ENCODE results near the gene ZNF385D.

ZNF385D gene

GRCh38 chr3:21747966-21748555 lies 2.9 kb downstream of the ZNF385D start:
- no peak for DNase-seq

DNA sequence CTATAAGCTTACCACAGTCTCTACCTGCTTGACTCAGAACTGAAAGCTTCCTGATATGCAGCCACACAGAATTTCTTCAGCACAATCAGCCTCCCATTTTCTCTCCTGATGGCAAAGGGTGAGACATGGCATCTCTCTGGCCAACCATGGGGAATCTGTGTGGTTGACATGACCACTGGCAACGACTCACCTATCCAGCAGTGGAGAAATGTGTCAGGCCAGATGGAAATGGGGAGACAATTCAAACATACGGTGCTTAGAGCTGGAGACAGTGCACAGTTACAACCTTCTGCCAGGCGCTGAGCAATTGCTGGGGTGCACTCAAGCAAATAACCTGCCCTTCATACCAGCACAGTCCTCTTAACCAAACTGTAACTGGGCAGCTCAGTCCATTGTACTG lies 3.6 kb downstream of the ZNF385D start:
- no peak for DNase-seq

DNA sequence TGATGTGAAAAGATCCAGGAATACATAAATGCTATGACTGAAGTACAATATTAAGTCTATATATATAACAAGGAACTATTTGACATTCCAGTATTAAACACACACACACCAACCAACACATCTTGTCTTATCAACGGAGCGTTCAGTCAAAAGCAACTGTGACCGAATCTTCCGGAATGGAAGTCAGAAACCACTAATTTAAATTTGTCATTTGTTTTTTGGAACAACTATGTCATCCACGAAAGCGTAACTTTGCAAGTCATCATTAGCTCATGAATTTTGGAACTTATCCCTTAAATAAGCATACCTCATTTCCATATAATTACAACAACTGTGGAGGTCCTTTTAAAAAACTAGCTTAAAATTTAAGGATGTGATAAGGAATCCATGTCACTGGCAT lies 5.0 kb downstream of the ZNF385D start:
- no peak for DNase-seq

DNA sequence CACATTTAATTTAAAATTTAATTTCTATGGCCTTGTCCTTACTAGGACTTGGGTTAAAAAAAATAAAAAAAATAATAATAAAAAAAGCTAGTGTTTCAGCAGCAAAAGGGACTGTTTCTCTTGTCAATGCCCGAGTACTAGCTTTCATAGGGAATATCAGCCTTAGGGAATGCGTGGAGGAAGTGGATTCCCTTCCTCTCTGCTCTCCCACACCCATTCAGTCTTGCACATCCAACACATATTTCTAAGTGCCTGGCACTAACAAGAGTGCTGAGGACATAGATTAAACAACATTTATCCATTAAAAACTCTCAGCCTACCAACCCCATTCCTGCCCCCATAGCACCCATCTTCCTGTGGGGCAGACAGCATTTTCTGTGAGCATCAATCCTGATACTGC lies 6.2 kb downstream of the ZNF385D start:
- DNase-seq, result no peak

DNA sequence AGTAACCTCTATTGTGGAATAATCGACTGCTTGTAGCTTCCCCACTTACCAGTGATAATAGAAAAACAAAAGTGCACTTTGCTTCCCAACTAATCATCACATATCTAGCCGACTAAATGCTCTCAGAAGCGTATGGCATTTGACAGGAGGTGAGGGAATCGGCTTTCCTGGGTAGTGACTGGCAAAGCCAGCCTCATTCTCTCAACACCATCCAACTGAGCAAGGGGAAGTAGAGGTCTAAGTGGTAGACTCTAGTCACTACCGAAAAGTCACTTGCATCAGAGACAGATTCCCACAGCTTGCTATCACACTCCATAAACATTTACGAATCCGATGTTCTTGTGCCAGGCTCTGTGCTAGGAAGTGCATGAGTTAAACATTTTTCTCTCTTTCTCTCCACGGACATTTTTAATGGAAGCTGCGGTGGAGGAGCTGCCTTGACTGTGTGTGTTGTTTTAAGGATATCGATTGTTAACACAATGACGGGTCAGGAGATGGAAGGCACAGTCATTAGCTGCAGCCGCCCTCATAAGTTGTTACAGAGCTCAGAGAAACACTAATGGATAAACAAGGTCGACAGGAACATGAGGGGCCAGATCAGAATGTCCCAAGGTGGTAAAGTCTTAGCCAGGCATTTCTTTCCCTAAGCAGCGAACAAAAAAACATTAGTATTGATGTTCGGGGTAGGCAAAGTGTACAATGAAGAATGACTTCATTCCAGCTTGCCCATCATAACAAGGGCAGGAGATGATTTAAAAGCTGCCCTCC lies 11.9 kb downstream of the ZNF385D start:
- no peak for DNase-seq

DNA sequence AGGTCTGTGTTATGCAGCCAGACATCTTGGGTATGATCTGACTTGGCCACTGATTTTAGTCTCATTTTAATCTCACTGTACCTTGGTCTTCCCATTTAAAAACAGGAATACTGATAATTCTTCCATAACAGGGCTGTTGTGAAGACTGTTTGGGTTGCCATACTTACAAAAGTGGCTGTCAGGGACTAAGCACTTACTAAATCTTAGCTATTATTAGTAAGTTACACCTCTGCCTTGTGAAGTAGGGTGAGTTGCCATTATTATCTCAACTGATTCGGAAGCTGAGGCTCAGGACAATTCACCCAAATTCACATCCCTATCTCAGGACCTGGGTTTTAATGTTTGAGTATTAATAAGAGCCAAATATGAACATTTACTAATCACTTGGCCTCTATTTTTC lies 12.7 kb downstream of the ZNF385D start:
- DNase-seq, result no peak

DNA sequence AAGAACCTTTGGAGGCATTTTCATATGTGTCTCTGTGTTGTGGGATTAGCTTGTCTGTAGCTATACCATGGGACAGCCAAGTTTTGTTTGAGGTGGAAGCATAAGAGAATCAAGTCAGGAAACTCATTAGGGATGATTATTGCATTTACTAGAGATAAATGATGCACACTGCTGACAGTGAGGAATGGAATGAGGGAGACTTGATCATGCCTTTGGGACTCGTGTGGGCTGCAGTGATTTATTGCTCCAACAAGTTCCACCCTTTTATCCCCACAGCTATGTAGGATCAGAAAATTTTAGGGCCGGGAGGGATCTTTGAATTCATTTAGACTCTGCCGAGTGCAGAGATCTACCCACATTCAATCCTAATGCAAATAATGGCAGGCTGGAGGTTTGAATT lies 16.3 kb downstream of the ZNF385D start:
- no peak for DNase-seq

- no peak for DNase-seq
These were observed 21.0 kb downstream of the ZNF385D start for GRCh38 chr3:21729888-21730459.

DNA sequence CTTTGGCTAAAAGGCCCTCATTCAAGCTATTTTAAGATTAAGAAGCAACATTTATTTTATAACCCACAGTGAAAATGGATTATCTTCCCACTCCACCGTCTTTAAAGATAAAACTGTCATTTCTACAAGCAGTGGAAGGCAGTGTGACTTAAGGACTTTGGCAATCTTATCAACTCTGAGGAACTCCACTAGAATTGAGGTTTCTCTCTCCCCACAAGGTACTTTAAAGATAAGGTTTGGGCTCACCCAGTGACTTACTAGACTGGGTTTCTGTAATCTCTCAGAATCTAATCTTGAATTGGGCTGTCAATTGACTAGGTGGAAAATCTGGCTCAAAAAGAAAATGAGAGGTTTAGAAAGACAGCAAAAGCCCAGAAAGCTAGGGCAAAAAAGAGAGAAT lies 21.7 kb downstream of the ZNF385D start:
- DNase-seq, result no peak

- no peak for DNase-seq
These were observed 28.2 kb downstream of the ZNF385D start for GRCh38 chr3:21722768-21723167.

GRCh38 chr3:21722301-21722700 lies 28.7 kb downstream of the ZNF385D start:
- no peak for DNase-seq

DNA sequence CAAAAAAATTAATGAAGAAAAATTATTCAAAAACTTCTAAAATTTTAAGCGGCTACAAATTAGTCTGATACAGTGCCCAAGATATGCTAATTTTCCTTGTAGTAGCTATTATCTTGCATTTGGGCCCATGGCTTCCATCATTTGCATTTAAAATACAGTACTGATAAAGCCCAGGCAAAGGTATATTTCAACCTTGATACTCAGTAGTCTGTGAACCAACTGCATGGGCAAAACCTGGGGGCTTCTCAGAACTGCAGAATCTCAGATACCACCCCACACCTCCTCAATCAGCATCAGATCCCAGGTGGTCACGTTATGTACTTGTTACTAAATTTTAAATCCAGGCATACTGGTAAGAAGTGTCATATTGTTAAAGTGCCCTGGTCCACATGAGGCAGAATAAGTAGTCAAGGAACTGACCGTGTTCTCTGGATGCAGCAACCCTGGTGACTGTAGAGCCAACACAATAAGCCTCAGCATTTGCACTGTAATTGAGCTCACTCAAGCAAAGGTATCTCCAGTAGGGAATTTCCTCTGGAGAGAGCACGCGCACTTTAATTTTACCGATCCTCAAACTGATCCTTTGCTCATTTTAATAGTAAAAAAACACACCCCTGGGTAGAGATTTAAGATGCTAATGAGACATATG lies 31.9 kb downstream of the ZNF385D start:
- no peak for DNase-seq

GRCh38 chr3:21718161-21718765 lies 32.7 kb downstream of the ZNF385D start:
- DNase-seq, result no peak

GRCh38 chr3:21715662-21716061 lies 35.3 kb downstream of the ZNF385D start:
- no peak for DNase-seq

DNA sequence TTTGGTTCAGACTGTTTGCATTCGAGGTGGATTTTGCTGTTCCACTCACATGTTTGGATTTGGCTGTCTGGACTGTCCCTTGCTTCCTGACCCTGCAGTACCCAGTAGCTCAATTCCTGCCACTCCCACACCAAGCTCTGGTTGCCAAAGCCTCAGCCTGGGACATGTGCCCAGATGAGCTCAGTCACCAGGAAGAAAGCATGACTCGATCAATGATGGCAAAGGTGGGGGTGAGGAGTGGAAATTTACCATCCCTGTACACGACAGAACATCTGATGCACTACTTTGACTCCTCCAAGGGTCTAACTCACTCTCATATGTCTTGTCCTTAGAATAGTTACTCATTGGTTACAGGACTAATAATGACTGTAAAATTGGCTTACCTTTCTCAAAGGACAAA lies 45.2 kb downstream of the ZNF385D start:
- DNase-seq, result no peak

DNA sequence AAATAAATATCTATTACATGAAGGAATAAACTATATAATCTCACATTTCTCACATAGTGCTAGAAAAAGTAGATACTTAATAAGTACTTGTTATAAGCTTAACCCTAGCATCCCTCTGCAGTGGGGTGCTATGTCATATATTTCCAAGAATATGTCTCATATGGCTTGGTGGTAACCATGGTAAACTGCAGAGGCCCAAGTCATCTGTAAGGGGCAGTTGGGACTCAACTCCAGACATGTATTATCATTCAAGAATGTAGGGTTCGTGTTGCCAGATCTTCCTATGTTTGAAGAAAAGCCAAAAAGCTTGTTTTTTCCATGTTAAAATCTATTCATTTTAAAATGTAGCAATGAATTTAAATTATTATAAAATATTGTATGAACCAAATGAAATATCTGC lies 46.2 kb downstream of the ZNF385D start:
- no peak for DNase-seq

DNA sequence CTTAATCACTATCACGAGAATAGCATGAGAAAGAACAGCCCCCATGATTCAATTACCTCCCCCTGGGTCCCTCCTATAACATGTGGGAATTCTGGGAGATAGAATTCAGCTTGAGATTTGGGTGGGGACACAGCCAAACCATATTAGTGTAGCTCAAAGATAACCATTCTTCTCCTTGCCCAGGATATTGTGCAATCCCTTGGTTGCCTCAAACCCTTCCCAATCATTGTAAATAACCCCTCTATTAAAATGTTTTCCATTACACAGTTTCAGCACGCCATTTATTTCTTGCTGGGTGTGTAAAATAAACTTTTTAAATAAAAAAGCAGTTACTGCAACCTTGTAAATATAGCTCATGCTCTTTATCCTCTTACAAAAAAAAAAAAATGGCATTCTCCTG lies 47.7 kb downstream of the ZNF385D start:
- no peak for DNase-seq

DNA sequence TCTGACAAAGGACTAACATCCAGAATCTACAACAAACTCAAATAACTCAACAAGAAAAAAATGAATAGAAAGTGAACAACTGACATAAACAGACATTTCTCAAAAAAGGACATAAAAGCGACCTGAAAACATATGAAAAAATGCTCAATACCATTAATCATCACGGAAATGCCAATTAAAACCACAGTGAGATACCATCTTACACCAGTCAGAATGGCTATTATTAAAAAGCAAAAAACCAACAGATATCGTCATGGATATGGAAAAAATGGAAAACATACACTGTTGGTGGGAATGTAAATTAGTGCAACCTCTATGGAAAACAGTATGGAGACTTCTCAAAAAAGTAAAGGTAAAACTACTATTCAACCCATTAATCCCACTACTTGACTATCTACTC lies 53.3 kb downstream of the ZNF385D start:
- no peak for DNase-seq

- no peak for DNase-seq
These were observed 56.5 kb downstream of the ZNF385D start for GRCh38 chr3:21694506-21694905.

- DNase-seq, result no peak
These were observed 60.0 kb downstream of the ZNF385D start for GRCh38 chr3:21691036-21691435.

- DNase-seq, result no peak
These were observed 68.8 kb downstream of the ZNF385D start for GRCh38 chr3:21682206-21682605.

DNA sequence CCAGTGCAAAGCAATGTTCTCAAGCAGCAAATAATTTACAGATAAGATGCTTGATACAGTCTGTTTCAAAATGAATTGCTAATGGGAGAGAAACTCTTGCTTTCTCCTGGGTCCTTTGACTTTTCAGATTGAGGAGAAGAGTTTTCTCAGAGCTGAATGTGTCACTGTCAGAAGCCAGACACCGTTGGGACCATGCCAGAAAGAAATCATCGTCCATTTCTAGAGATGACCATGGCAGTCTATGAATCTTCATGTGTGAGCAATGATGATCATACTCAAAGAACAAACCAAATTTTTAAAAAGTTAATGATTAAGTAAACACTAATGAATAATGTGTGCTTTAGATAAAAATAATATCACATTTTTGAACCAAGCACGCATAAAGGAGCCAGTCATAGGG lies 77.6 kb downstream of the ZNF385D start:
- no peak for DNase-seq

DNA sequence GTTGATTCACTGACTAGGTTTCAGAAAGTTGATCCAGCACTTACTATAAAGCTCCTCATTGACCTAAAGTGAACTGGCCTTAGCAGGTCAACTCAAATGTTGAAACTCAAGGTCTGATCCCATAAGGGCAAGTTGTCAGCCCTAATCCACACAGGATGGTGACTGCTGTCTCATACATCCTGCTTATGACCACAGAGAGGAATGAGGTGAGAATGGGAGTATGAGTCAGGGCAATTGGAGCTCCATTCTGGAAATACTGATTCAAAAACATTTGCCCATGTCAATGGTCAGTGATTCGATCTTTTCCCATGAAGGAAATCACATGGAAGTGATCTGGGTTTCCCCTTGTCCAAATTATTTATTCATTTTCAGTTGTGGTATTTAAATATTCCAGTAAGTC lies 78.7 kb downstream of the ZNF385D start:
- no peak for DNase-seq

DNA sequence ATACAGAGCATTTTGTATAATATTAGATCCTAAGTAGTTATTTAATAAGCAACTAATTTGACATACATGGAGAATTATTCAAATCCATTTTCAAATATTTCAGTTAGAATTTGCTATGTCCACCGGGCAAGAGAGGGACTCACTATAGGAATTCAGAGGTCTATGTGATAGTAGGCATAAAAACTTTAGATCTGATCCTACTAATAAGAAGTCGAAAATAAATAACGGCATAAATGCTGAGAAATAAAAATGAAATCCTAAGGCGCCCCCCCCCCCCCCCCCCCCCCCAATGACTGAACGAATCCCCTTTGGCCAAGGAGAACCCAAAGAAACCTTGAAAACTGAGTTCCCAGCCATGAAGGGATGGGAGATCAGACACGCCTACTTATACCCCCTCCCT lies 80.6 kb downstream of the ZNF385D start:
- no peak for DNase-seq
